Neural cell (in vitro differentiated cells): ENCODE results near the gene KIT. TPM values are rescaled to one million over a fixed set of nuclear protein-coding genes. Genes with fewer than 3 reads are reported as not detected.
A peak's percentile ranks its signal among the peaks of the same experiment; 100 is the strongest.

ENCODE experiments used
- H2AFZ ChIP-seq: fragments of 200-600, 300-800 bp; sonication (generic), shearing (Covaris generic); 2 replicates; pipeline ENCODE4 v1.6.0; 2014; ENCODE audit warnings: low read depth, mild to moderate bottlenecking, antibody characterized with exemption, low read length, moderate library complexity
- H3F3A ChIP-seq: fragments of 200-600 bp; shearing (Covaris generic); 2 replicates; pipeline ENCODE4 v1.6.1; 2016; ENCODE audit warnings: mild to moderate bottlenecking, moderate library complexity, mixed read lengths, antibody characterized with exemption, low read length; ENCODE audit not compliant: insufficient read depth, poor library complexity, severe bottlenecking
- H3K27ac ChIP-seq: fragments of 200-600, 300-800 bp; sonication (generic), shearing (Covaris generic); 2 replicates; pipeline ENCODE4 v1.5.1; 2014; ENCODE audit warnings: mild to moderate bottlenecking, low read length, moderate library complexity
- H3K27me3 ChIP-seq: fragments of 300-800, 200-600 bp; sonication (generic), shearing (Covaris generic); 2 replicates; pipeline ENCODE4 v1.6.0; 2014; ENCODE audit warnings: mild to moderate bottlenecking, low read depth, low read length, moderate library complexity; ENCODE audit not compliant: insufficient read depth
- H3K36me3 ChIP-seq: fragments of 300-800, 200-600 bp; sonication (generic), shearing (Covaris generic); 2 replicates; pipeline ENCODE4 v1.5.1; 2014; ENCODE audit warnings: mild to moderate bottlenecking, antibody characterized with exemption, low read length, moderate library complexity; ENCODE audit not compliant: insufficient read depth
- H3K4me2 ChIP-seq: fragments of 300-800, 200-600 bp; sonication (generic), shearing (Covaris generic); 2 replicates; pipeline ENCODE4 v1.6.0; 2014; ENCODE audit warnings: mild to moderate bottlenecking, low read length
- H3K4me3 ChIP-seq: fragments of 300-800, 200-600 bp; sonication (generic), shearing (Covaris generic); 2 replicates; pipeline ENCODE4 v1.5.1; 2014; ENCODE audit warnings: mild to moderate bottlenecking, low read length, moderate library complexity
- H3K79me2 ChIP-seq: fragments of 200-600 bp; shearing (Covaris generic); replicated peaks from 2 replicates; pipeline ENCODE4 v1.6.0; 2014; ENCODE audit warnings: mild to moderate bottlenecking, low read length, moderate library complexity; ENCODE audit not compliant: insufficient read depth
- H3K9ac ChIP-seq: fragments of 300-800, 200-600 bp; sonication (generic), shearing (Covaris generic); 2 replicates; pipeline ENCODE4 v1.6.1; 2016; ENCODE audit warnings: mild to moderate bottlenecking, low read length, mixed read lengths
- H3K9me2 ChIP-seq: fragments of 200-600 bp; shearing (Covaris generic); 2 replicates; pipeline ENCODE4 v1.6.1; 2016; ENCODE audit warnings: mild to moderate bottlenecking, low read length, mixed read lengths; ENCODE audit not compliant: insufficient read depth
- H3K9me3 ChIP-seq: fragments of 200-600, 300-800 bp; sonication (generic), shearing (Covaris generic); 2 replicates; pipeline ENCODE4 v1.6.1; 2016; ENCODE audit warnings: mild to moderate bottlenecking, mixed run types, low read length, moderate library complexity, mixed read lengths
- H4K20me1 ChIP-seq: fragments of 200-600 bp; shearing (Covaris generic); 2 replicates; pipeline ENCODE4 v1.6.1; 2016; ENCODE audit warnings: mild to moderate bottlenecking, mixed run types; ENCODE audit not compliant: insufficient read depth
- EP300 ChIP-seq: fragments of 450-650 bp; conservative IDR thresholded peaks from 2 replicates; pipeline ENCODE4 v1.6.1; 2014; ENCODE audit warnings: antibody characterized with exemption, mild to moderate bottlenecking, moderate library complexity; ENCODE audit not compliant: poor library complexity, severe bottlenecking
- EZH2 ChIP-seq: fragments of 200-600, 300-800 bp; shearing (Covaris generic), sonication (generic); IDR thresholded peaks from 2 replicates; pipeline ENCODE4 v1.6.1; 2014; ENCODE audit warnings: antibody characterized with exemption, low read length, borderline replicate concordance, mild to moderate bottlenecking; ENCODE audit not compliant: insufficient read depth, poor library complexity, severe bottlenecking
- MXI1 ChIP-seq: fragments of 450-650 bp; conservative IDR thresholded peaks from 2 replicates; pipeline ENCODE4 v1.6.1; 2014; ENCODE audit warnings: antibody characterized with exemption, mild to moderate bottlenecking; ENCODE audit not compliant: poor library complexity, severe bottlenecking
- POLR2AphosphoS5 ChIP-seq: IDR thresholded peaks from 2 replicates; pipeline ENCODE4 v1.6.1; 2012
- RAD21 ChIP-seq: fragments of 450-650 bp; conservative IDR thresholded peaks from 2 replicates; pipeline ENCODE4 v1.6.1; 2014; ENCODE audit warnings: antibody characterized with exemption, mild to moderate bottlenecking, moderate library complexity
- SMC3 ChIP-seq: fragments of 450-650 bp; conservative IDR thresholded peaks from 2 replicates; pipeline ENCODE4 v1.6.1; 2014; ENCODE audit warnings: antibody characterized with exemption, mild to moderate bottlenecking, moderate library complexity; ENCODE audit not compliant: poor library complexity
- TAF1 ChIP-seq: IDR thresholded peaks from 2 replicates; pipeline ENCODE4 v1.6.1; 2012; ENCODE audit warnings: low read depth
- polyA plus RNA-seq: library from polyadenylated mRNA; depleted of rRNA; stranded (reverse); fragments of >200 nt; gene quantifications from 2 replicates; pipeline ENCODE4 v1.2.3, GENCODE V29; 2014
- TF ChIP-seq, protein P1 (sequence below): IDR thresholded peaks from 2 replicates; pipeline ENCODE4 v1.6.1; 2012; ENCODE audit warnings: borderline replicate concordance
- TF ChIP-seq, protein P2 (sequence below): fragments of 450-650 bp; IDR thresholded peaks from 2 replicates; pipeline ENCODE4 v1.5.1; 2014; ENCODE audit warnings: antibody characterized with exemption, mild to moderate bottlenecking, moderate library complexity; ENCODE audit not compliant: poor library complexity, severe bottlenecking

The KIT gene
- polyA plus RNA-seq, 1 donor from 2014 or later: 0.95 TPM

DNA sequence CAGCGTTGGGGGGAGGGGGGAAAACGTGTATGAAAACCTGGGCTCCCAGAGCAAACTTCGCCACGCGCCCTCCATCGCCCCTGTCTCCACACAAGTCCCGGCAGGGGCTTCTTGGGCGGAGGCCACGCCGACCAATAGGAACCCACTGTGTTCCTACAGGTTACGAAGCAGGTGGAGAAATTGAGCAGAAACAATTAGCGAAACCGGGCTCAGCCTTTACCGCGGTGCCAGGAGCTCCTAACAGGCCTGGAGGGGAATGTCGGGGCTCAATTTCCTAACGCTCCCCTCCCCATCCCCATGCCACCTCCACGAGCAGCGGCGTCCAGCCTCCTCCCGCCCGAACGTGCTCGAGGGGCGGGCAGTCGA lies 589 bp upstream of the KIT start:
- TF ChIP-seq TAF1 (no peak), EP300 (no peak), SMC3 (no peak), RAD21 (no peak), MXI1 (no peak), EZH2 (no peak)
- TF ChIP-seq, protein P1, sequence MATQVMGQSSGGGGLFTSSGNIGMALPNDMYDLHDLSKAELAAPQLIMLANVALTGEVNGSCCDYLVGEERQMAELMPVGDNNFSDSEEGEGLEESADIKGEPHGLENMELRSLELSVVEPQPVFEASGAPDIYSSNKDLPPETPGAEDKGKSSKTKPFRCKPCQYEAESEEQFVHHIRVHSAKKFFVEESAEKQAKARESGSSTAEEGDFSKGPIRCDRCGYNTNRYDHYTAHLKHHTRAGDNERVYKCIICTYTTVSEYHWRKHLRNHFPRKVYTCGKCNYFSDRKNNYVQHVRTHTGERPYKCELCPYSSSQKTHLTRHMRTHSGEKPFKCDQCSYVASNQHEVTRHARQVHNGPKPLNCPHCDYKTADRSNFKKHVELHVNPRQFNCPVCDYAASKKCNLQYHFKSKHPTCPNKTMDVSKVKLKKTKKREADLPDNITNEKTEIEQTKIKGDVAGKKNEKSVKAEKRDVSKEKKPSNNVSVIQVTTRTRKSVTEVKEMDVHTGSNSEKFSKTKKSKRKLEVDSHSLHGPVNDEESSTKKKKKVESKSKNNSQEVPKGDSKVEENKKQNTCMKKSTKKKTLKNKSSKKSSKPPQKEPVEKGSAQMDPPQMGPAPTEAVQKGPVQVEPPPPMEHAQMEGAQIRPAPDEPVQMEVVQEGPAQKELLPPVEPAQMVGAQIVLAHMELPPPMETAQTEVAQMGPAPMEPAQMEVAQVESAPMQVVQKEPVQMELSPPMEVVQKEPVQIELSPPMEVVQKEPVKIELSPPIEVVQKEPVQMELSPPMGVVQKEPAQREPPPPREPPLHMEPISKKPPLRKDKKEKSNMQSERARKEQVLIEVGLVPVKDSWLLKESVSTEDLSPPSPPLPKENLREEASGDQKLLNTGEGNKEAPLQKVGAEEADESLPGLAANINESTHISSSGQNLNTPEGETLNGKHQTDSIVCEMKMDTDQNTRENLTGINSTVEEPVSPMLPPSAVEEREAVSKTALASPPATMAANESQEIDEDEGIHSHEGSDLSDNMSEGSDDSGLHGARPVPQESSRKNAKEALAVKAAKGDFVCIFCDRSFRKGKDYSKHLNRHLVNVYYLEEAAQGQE: no peak
- Histone ChIP-seq H3K36me3 (no peaks in the 10 kb centered on the region), H3K9me2 (no peaks in the 10 kb centered on the region), H3K9me3 (no peaks in the 10 kb centered on the region), H3F3A (no peaks in the 10 kb centered on the region), H3K27me3 (peaks cover 59% of the 10 kb centered on the region), H3K4me3 (peak overlapping the region; percentile 86), H3K4me2 (no peak overlapping the region), H3K79me2 (no peaks in the 10 kb centered on the region), H4K20me1 (no peaks in the 10 kb centered on the region), H3K9ac (no peak overlapping the region), H2AFZ (peak overlapping the region; percentile 16), H3K27ac (no peak overlapping the region)

GRCh38 chr4:54658252-54659093 lies 716 bp downstream of the KIT start:
- Histone ChIP-seq H3K27ac (no peak overlapping the region), H2AFZ (peak overlapping the region; percentile 42), H3K79me2 (no peaks in the 10 kb centered on the region), H3K9ac (peak overlapping the region; percentile 51), H3K36me3 (no peaks in the 10 kb centered on the region), H3K9me2 (no peaks in the 10 kb centered on the region), H3F3A (no peaks in the 10 kb centered on the region), H4K20me1 (no peaks in the 10 kb centered on the region), H3K9me3 (no peaks in the 10 kb centered on the region), H3K27me3 (peaks cover 59% of the 10 kb centered on the region), H3K4me3 (peak overlapping the region; percentile 86), H3K4me2 (peak overlapping the region; percentile 100)
- TF ChIP-seq SMC3 (peak; percentile 55), POLR2AphosphoS5 (no peak), EZH2 (no peak), RAD21 (peak; percentile 46), MXI1 (peak; percentile 39), TAF1 (peak; percentile 16), EP300 (no peak)
- TF ChIP-seq, protein P1: no peak
- TF ChIP-seq, protein P2, sequence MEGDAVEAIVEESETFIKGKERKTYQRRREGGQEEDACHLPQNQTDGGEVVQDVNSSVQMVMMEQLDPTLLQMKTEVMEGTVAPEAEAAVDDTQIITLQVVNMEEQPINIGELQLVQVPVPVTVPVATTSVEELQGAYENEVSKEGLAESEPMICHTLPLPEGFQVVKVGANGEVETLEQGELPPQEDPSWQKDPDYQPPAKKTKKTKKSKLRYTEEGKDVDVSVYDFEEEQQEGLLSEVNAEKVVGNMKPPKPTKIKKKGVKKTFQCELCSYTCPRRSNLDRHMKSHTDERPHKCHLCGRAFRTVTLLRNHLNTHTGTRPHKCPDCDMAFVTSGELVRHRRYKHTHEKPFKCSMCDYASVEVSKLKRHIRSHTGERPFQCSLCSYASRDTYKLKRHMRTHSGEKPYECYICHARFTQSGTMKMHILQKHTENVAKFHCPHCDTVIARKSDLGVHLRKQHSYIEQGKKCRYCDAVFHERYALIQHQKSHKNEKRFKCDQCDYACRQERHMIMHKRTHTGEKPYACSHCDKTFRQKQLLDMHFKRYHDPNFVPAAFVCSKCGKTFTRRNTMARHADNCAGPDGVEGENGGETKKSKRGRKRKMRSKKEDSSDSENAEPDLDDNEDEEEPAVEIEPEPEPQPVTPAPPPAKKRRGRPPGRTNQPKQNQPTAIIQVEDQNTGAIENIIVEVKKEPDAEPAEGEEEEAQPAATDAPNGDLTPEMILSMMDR: peak; percentile 66
